NCI-H1694 treated with DMSO at 0.1 percent for 48 hours (cell line): ENCODE data around the gene CBFA2T3.
"Not testable (repeated sequence)": the region's sequence is repeated elsewhere in the genome, so short reads cannot be mapped to it uniquely, and the experiment has no call there.

Experiments
- DNase-seq: peaks from one replicate; lab custom pipeline; 2025; lab: John Stamatoyannopoulos, UW

Gene CBFA2T3

GRCh38 chr16:88909431-88910210, 67.4 kb downstream of the CBFA2T3 start:
- DNase-seq = no peak

GRCh38 chr16:88908307-88908706, 68.7 kb downstream of the CBFA2T3 start:
- no peak for DNase-seq

- DNase-seq = no peak
Observed at GRCh38 chr16:88907768-88908167, 69.2 kb downstream of the CBFA2T3 start.

GRCh38 chr16:88906535-88907105, 70.4 kb downstream of the CBFA2T3 start:
- DNase-seq = no peak

DNA sequence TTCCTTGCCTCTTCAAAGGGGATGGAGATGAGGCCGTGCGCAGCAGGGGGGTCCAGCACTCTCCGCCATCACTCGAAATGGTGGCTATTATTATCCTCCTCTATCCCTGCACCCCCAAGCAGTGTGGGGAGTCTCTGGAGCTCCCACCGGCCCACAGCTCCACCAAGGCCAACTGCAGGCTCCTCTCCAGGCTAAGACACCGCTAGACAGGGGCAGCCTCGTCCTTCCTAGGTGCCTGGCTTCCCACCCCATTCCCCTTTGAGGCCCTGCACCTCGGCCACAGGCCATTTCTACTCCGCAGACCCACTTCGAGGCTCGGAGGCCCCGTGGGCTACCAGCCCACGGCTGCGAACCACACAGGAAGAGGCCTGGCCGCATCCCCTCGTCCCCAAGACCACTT, 71.0 kb downstream of the CBFA2T3 start:
- DNase-seq = no peak

DNA sequence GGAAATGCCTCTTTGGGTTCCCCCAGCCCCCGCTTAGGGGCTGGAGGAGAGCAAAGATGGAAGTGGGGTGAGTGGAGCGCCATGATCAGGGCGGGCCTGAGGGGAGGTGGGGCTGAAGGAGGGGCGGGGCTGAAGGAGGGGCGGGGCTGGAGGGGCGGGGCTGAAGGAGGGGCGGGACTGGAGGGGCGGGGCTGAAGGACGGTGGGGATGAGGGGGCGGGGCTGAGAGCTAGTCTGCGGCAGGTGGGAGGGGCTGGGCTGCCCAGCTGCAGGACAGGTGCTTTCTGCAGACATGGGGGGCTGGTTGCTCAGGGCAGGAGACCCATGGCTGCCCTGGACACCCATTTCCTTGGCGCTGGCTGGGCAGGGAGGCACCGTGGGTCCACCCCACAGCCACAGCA, 71.4 kb downstream of the CBFA2T3 start:
- DNase-seq = no peak

DNA sequence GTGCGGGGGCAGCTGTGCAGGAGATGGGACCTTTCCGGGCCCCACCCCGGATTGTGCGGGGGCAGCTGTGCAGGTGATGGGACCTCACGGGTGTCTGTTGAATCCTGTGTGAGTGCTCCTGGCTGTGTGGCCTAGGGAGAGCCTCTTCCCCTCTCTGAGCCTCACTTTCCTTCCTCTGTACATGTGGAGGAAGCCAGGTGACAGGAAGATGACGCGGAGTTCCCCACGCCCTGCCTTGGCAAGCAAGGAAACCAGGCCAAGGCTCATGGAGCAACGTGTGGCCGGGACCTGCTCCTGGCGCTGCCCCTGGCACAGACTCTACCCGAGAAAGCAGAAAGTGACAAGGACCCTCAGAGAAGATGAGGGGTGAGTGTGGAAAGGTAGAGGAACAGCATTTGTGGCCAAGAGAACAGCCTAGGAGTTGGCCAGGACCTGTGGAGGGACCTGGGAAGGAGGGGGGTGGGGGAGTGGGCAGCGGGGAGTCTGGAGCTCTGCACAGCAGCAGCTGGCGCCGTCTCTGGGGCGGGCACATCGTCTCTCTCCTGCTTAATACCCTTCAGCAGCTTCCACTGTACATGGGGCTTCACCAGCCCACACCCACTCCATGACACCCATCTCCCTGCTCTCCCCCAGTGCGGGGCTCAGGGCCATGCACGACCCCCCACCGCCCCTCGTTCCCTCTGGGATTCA, 72.2 kb downstream of the CBFA2T3 start:
- DNase-seq = no peak

- DNase-seq = no peak
Observed at GRCh38 chr16:88903267-88903666, 73.7 kb downstream of the CBFA2T3 start.

- no peak for DNase-seq
Observed at GRCh38 chr16:88902744-88903143, 74.3 kb downstream of the CBFA2T3 start.

DNA sequence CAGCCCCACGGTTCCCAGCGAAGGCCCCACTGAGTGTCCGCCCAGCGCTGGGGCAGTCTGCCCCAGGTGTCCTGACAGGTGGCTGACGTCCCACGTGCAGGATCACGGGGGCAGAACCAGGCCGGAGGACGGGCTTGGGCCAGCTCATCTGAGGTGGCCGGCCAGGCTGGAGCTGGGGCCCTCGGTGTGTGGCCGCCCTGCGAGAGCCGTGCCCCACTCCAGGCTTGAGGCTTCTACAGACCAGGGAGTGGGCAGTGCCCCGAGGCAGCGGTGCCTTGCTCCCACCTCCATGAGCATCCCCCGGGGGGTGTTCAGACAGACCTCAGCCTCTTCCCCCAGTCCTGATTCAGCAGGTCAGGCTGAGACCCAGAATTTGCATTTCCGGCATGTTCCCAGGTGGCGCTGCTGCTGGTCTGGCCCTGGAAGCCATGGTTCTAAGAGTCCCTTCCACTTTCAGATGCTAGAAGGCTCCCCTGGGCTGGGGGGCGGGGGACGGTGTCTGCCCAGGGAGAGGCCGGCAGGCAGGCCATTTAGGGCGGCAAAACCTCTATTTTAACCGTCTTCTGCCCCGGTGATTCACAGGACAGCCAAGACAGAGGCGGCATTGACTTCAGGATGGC, 75.2 kb downstream of the CBFA2T3 start:
- no peak for DNase-seq

DNA sequence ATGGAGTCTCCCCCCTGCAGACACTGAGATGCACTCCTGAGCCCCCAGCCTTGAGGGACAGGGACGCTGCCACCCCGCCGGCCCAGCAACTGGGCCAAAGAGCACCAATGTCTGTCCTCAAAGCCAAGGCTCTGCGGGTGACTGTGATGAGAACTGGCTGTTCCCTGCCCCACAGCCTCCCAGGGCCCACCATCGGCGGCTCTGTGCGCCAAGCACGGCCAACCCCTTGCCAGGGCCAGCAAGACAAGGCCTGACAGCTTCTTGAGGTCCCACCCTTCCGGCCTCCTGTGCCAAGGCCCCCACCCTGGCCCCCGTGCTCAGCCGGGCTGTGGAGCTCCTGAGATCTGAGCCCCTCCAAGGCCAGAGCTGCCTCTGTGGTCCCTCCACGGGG, 76.3 kb downstream of the CBFA2T3 start:
- no peak for DNase-seq

- DNase-seq = no peak
Observed at GRCh38 chr16:88899901-88900661, 76.9 kb downstream of the CBFA2T3 start.

DNA sequence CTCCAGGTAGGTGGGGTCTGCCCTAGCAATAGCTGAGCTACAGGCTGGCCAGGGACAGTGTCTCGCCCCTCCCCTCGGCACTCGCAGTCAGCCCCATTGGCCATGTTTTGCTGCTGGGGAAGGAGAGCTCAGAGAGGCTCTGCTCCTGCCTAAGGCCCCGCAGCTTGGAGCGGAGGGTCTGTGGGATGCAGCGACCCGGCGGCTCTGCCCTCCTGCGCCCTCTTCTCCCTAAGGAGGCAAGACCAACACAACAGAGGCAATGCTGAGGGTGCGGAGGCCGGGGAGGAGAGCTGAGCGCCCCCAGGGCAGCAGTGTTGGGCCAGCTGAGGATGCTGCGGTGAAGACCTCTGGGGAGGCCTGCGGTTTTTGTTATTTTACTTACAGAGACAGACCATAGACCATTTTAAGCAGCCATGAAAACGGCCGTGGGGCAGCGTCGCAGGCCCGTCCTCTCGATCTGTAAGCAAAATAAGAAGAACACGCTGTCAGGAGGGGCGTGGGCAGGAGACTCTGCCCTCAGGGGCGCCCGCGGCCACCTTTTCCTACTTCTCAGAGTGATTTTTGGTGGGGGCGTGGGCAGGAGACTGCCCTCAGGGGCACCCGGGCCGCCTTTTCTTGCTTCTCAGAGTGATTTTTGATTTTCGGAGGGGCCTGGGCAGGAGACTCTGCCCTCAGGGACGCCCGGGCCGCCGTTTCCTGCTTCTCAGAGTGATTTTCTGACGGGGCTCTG, 79.1 kb downstream of the CBFA2T3 start:
- DNase-seq = no peak

DNA sequence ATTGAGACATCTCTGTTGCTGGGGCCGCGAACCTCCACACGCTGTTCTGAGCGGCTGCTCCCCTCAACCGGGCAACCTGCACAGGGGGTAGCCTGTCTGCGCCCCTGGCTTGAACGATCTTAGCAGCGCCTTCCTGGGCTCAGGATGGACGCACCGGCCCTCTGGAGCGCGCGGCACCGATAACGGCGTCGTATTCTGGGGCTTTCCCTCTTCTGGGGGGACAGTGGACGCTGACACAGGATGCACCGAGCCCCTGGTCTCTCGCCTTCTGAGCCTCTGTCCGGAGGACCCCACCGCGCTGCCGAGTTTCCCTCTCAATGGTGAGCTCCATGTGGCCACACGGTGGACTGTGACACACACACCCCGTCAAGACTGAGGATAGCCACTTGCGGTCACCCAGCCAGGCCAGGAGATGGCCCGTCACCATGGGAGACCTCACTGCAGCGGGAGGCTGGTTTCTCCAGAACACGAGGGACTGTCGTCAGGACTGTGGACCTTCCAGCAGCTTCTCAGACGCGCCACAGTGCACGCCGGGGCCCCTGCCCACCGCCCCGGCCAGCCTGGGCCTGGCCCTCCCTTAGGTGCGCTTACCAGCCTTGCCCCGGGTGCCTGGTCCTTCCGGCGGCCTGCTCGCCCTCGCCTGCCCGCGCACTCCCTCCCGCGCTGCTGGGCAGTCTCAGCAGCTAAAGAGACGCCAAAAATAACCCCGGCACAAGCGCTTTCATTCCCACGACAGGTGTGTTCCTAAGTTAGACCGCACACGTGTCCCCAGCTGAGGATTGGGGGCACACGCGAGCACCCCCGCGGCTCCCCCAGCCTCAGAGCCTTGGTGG, 80.6 kb downstream of the CBFA2T3 start:
- DNase-seq = no peak

DNA sequence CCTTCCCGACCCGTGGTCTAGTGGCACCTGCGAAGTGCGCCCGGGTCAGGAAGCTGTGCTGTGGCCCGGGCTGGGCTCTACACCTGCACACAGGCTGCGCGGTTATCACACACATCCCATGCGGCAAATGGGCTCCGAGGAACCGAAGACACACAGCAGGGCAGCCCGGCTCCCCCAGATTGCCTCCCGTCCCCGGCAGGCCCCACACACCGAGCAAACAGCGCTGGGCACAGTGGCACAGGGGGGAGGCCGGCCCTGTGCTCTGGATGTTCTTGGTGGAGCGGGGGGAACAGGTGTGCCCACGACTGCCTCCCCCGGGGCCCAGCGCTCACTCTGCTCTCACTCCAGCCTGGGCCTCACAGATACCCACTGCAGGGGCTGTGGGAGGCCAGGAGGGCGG, 81.7 kb downstream of the CBFA2T3 start:
- DNase-seq = no peak

- no peak for DNase-seq
Observed at GRCh38 chr16:88894681-88895300, 82.2 kb downstream of the CBFA2T3 start.

DNA sequence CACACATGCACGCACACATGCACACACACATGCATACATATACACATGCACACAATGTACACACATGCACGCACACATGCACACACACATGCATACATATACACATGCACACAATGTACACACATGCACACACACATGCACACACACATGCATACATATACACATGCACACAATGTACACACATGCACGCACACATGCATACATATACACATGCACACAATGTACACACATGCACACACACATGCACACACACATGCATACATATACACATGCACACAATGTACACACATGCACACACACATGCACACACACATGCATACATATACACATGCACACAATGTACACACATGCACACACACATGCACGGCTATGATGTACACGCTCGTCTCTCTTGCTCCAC, 82.7 kb downstream of the CBFA2T3 start:
- not testable (repeated sequence) for DNase-seq

GRCh38 chr16:88893127-88893968, 83.7 kb downstream of the CBFA2T3 start:
- no peak for DNase-seq

- DNase-seq = no peak
Observed at GRCh38 chr16:88892065-88892464, 84.9 kb downstream of the CBFA2T3 start.
